H1 (cell line): ENCODE data around the gene LRPAP1. TPM values are rescaled to one million over a fixed set of nuclear protein-coding genes. Genes with fewer than 3 reads are reported as not detected.

Experiments used
- CTCF ChIA-PET: fragments of 300-600 bp; sonication (Branson Sonifier 250); formaldehyde crosslinking; loops from one replicate; lab custom pipeline; 2021; ENCODE audit not compliant: partially characterized antibody; lab: Charles Lee
- POLR2A ChIA-PET: fragments of 300-600 bp; sonication (Branson Sonifier 250); formaldehyde crosslinking; loops from one replicate; lab custom pipeline; 2021; ENCODE audit warnings: inconsistent platforms; ENCODE audit not compliant: partially characterized antibody; lab: Charles Lee
- DNase-seq, 2 experiments: peaks; one replicate each; pipeline versions ENCODE4 v3.0.0 to v3.0.0-alpha.2; 2010 to 2022; ENCODE audit warnings: low spot score in 2 of 2, low read depth in 1 of 2, mixed read lengths in 1 of 2
- FAIRE-seq: peaks from 2 replicates; lab custom pipeline; 2011; peaks lifted over from hg19 to GRCh38; lab: Jason Lieb, UNC
- H2AFZ ChIP-seq: 2 replicates; pipeline ENCODE4 v1.8.1; 2012; ENCODE audit warnings: low read length, inconsistent platforms
- H2AK5ac ChIP-seq: 2 replicates; pipeline ENCODE4 v1.6.1; 2013; ENCODE audit warnings: low read depth, low read length
- H2BK120ac ChIP-seq: replicated peaks from 2 replicates; pipeline ENCODE3; 2013; ENCODE audit warnings: low read depth, low read length, inconsistent platforms
- H2BK12ac ChIP-seq: 2 replicates; pipeline ENCODE4 v1.6.1; 2013; ENCODE audit warnings: low read depth, low read length
- H2BK15ac ChIP-seq: 2 replicates; pipeline ENCODE4 v1.6.1; 2013; ENCODE audit warnings: low read length
- H2BK20ac ChIP-seq: 2 replicates; pipeline ENCODE4 v1.6.1; 2013; ENCODE audit warnings: low read length
- H2BK5ac ChIP-seq: 2 replicates; pipeline ENCODE4 v1.6.1; 2013; ENCODE audit warnings: low read depth, low read length
- H3K14ac ChIP-seq: 2 replicates; pipeline ENCODE4 v1.6.1; 2013; ENCODE audit warnings: inconsistent platforms; ENCODE audit not compliant: insufficient read length
- H3K18ac ChIP-seq: 2 replicates; pipeline ENCODE4 v1.6.1; 2013; ENCODE audit warnings: low read length; ENCODE audit errors: extremely low read depth
- H3K23ac ChIP-seq: 2 replicates; pipeline ENCODE4 v1.6.1; 2013; ENCODE audit warnings: inconsistent platforms; ENCODE audit not compliant: insufficient read length
- H3K23me2 ChIP-seq: 2 replicates; pipeline ENCODE4 v1.6.1; 2013; ENCODE audit warnings: low read depth, low read length
- H3K27ac ChIP-seq: 2 replicates; pipeline ENCODE4 v1.6.1; 2011; ENCODE audit warnings: low read depth, low read length, inconsistent platforms
- H3K27me3 ChIP-seq, 4 experiments: replicated peaks in 1 of 4; 1 replicate in 1 of 4; 2 replicates in 3 of 4; pipeline versions ENCODE4 v1.6.1 to v1.8.1; 2011 to 2013; ENCODE audit warnings: low read length in 3 of 4, mild to moderate bottlenecking in 3 of 4, inconsistent platforms in 2 of 4, mixed read lengths in 2 of 4, moderate library complexity in 1 of 4; ENCODE audit not compliant: control insufficient read depth in 3 of 4, insufficient read depth in 3 of 4; ENCODE audit errors: extremely low read depth in 1 of 4
- H3K36me3 ChIP-seq, 4 experiments: 2 replicates each; pipeline versions ENCODE4 v1.6.1 to v1.8.1; 2011 to 2013; ENCODE audit warnings: mild to moderate bottlenecking in 4 of 4, low read length in 3 of 4, moderate library complexity in 2 of 4, control low read depth in 1 of 4, inconsistent platforms in 1 of 4; ENCODE audit not compliant: insufficient read depth in 4 of 4, control insufficient read depth in 2 of 4
- H3K4ac ChIP-seq: replicated peaks from 2 replicates; pipeline ENCODE3; 2013; ENCODE audit warnings: low read length, low read depth, mixed read lengths, inconsistent platforms; ENCODE audit not compliant: insufficient read length
- H3K4me1 ChIP-seq, 4 experiments: replicated peaks in 1 of 4; 1 replicate in 1 of 4; 2 replicates in 3 of 4; pipeline versions ENCODE4 v1.6.1 to v1.8.1; 2011 to 2013; ENCODE audit warnings: low read length in 3 of 4, inconsistent platforms in 2 of 4, mixed read lengths in 1 of 4; ENCODE audit not compliant: insufficient read depth in 4 of 4, control insufficient read depth in 3 of 4
- H3K4me2 ChIP-seq, 2 experiments: 2 replicates each; pipeline versions ENCODE4 v1.6.1 to v1.8.1; 2011 to 2013; ENCODE audit warnings: low read depth in 2 of 2, low read length in 2 of 2, control low read depth in 1 of 2, inconsistent platforms in 1 of 2, mild to moderate bottlenecking in 1 of 2; ENCODE audit not compliant: insufficient read depth in 1 of 2
- H3K4me3 ChIP-seq, 4 experiments: fragments of 200-600, 300-600 bp in 1 of 4; sonication (generic), shearing (Covaris generic), sonication (Bioruptor Twin) in 1 of 4; 2 replicates each; pipeline versions ENCODE4 v1.5.1 to v1.8.1; 2011 to 2016; ENCODE audit warnings: low read length in 4 of 4, low read depth in 3 of 4, control low read depth in 2 of 4, inconsistent platforms in 2 of 4, mild to moderate bottlenecking in 2 of 4, mixed read lengths in 1 of 4, moderate library complexity in 1 of 4; ENCODE audit not compliant: insufficient read depth in 2 of 4; ENCODE audit errors: extremely low read depth in 1 of 4
- H3K56ac ChIP-seq: replicated peaks from 2 replicates; pipeline ENCODE3; 2013; ENCODE audit warnings: low read depth, mild to moderate bottlenecking, mixed read lengths, low read length, inconsistent platforms; ENCODE audit not compliant: insufficient read length
- H3K79me1 ChIP-seq: 2 replicates; pipeline ENCODE4 v1.6.1; 2013; ENCODE audit warnings: low read depth, low read length, control low read depth
- H3K79me2 ChIP-seq, 2 experiments: 2 replicates each; pipeline versions ENCODE4 v1.6.1 to v1.8.1; 2012 to 2013; ENCODE audit warnings: low read length in 2 of 2, mild to moderate bottlenecking in 2 of 2, inconsistent platforms in 1 of 2; ENCODE audit not compliant: insufficient read depth in 2 of 2, control insufficient read depth in 1 of 2
- H3K9ac ChIP-seq, 4 experiments: replicated peaks in 1 of 4; 1 replicate in 1 of 4; 2 replicates in 3 of 4; pipeline versions ENCODE4 v1.6.1 to v1.8.1; 2011 to 2013; ENCODE audit warnings: low read depth in 3 of 4, low read length in 3 of 4, control low read depth in 2 of 4, mild to moderate bottlenecking in 2 of 4, moderate library complexity in 2 of 4, inconsistent platforms in 1 of 4; ENCODE audit errors: extremely low read depth in 1 of 4
- H3K9me3 ChIP-seq, 2 experiments: 2 replicates each; pipeline versions ENCODE4 v1.6.1 to v1.8.1; 2012 to 2013; ENCODE audit warnings: mild to moderate bottlenecking in 2 of 2, moderate library complexity in 2 of 2, control low read depth in 1 of 2, inconsistent platforms in 1 of 2, low read depth in 1 of 2, low read length in 1 of 2, mixed read lengths in 1 of 2; ENCODE audit not compliant: insufficient read depth in 2 of 2
- H4K20me1 ChIP-seq, 2 experiments: replicated peaks in 1 of 2; 2 replicates each; pipeline versions ENCODE3 to v1.8.1; 2011 to 2013; ENCODE audit warnings: inconsistent platforms in 2 of 2, low read length in 2 of 2, mild to moderate bottlenecking in 1 of 2; ENCODE audit not compliant: insufficient read depth in 2 of 2, control insufficient read depth in 1 of 2
- H4K5ac ChIP-seq: 2 replicates; pipeline ENCODE4 v1.6.1; 2013; ENCODE audit warnings: low read length, low read depth, mixed read lengths, inconsistent platforms; ENCODE audit not compliant: insufficient read length
- H4K8ac ChIP-seq: 2 replicates; pipeline ENCODE4 v1.8.0; 2013; ENCODE audit warnings: mild to moderate bottlenecking, moderate library complexity, low read length, inconsistent platforms; ENCODE audit not compliant: insufficient read depth; ENCODE audit errors: extremely low read depth
- H4K91ac ChIP-seq: replicated peaks from 2 replicates; pipeline ENCODE3; 2013; ENCODE audit warnings: low read length, mixed read lengths, inconsistent platforms; ENCODE audit not compliant: insufficient read length
- RNF2 ChIP-seq: fragments of 200-900, 300-1000 bp; sonication (generic); IDR thresholded peaks from 2 replicates; pipeline ENCODE4 v1.7.1; 2016; ENCODE audit warnings: borderline replicate concordance, low read depth, mild to moderate bottlenecking, antibody characterized with exemption, low read length; ENCODE audit not compliant: poor library complexity, severe bottlenecking; ENCODE audit errors: missing control alignments
- WGBS, 2 experiments: shearing (Covaris generic) in 1 of 2; methylation state at CpG; one replicate each; pipeline versions ENCODE4 v1.1.6 to v1.1.7; 2013 to 2015; ENCODE audit warnings: low lambda C conversion rate in 2 of 2, mixed read lengths in 2 of 2, inconsistent platforms in 1 of 2, low coverage in 1 of 2, missing lambda C conversion rate in 1 of 2; ENCODE audit not compliant: insufficient replicate concordance in 2 of 2, insufficient coverage in 1 of 2, insufficient read length in 1 of 2; ENCODE audit errors: extremely low coverage in 1 of 2, missing lambda C conversion rate in 1 of 2; 5-methylcytosine and 5-hydroxymethylcytosine counted together
- polyA plus RNA-seq, 7 experiments: library from polyadenylated mRNA; depleted of rRNA in 3 of 7; stranded (reverse) in 5 of 7; unstranded in 2 of 7; fragments of >200 nt in 5 of 7; fragments of 200-250 nt in 2 of 7; gene quantifications; 1 replicate in 5 of 7; 2 replicates in 1 of 7; 4 replicates in 1 of 7; pipeline versions ENCODE4 v1.2.1 to v1.2.3, GENCODE V29; 2011 to 2013; ENCODE audit warnings: missing spikeins in 2 of 7, mixed read lengths in 2 of 7
- total RNA-seq: library from RNA; stranded (reverse); fragmentation: NEBNext Ultra II Directional; extraction: Animal tissue kit (Norgen Biotek cat#: 25700); gene quantifications from 2 replicates; pipeline ENCODE4 v1.2.1, GENCODE V29; 2021

LRPAP1 gene
- total and polyA plus RNA-seq, 2 of the 8 experiments (the other 6 are each of a cell fraction or from before 2014, with no cell fraction given): 31.1 to 101 TPM

GRCh38 chr4:3466691-3467600 lies 65.3 kb downstream of the LRPAP1 start:
- H4K91ac ChIP-seq: no peak overlapping the region
- no peak overlapping the region; the same call in 1 of the 2 replicates for H3K18ac ChIP-seq
- H2AK5ac ChIP-seq: 0 out of 2 replicates have a peak overlapping the region, but pooled peaks have one; percentile 53
- no peak overlapping the region for H4K5ac ChIP-seq
- no peak overlapping the region for H3K14ac ChIP-seq
- no peak overlapping the region for H3K56ac ChIP-seq
- H3K4me1 ChIP-seq: peaks cover 0 to 6% (median 0%) of the 10 kb centered on the region in 4 experiments; a peak in 1 of 7 replicates
- no peak for DNase-seq
- ChIA-PET CTCF (interaction anchor here (1.0 to 3.6 kb wide), 10 partner anchors 10 to 227 kb away, joined by 3 to 48 read pairs (median 3); no protein-coding TSS in a partner anchor), POLR2A (interaction anchor here (1.2 kb wide), 1 partner anchor 27 kb away, joined by 4 read pairs; no protein-coding TSS in a partner anchor)
- peaks cover 0 to 6% of the 10 kb centered on the region in 2 experiments; a peak in 2 of 4 replicates for H3K9me3 ChIP-seq
- WGBS, 2 experiments: 89% methylated on average over 21 of the region's 40 CpGs; no CpG with 5 or more reads in 1 of the 2 experiments
- no peaks in the 10 kb centered on the region for H3K36me3 ChIP-seq
- no peak overlapping the region; the same call in 1 of the 2 replicates for H2BK5ac ChIP-seq
- H2BK120ac ChIP-seq: no peak overlapping the region
- no peak overlapping the region for H3K9ac ChIP-seq
- H3K27ac ChIP-seq: no peak overlapping the region
- no peak overlapping the region for H2AFZ ChIP-seq
- H2BK12ac ChIP-seq: peak overlapping the region; percentile 55; the same call in 1 of the 2 replicates
- peaks cover 6% of the 10 kb centered on the region; the same call in 1 of the 2 replicates for H3K79me1 ChIP-seq
- peaks cover 5% of the 10 kb centered on the region for H3K23me2 ChIP-seq
- no peaks in the 10 kb centered on the region for H3K79me2 ChIP-seq
- H4K20me1 ChIP-seq: peaks cover 0 to 17% of the 10 kb centered on the region in 2 experiments
- TF ChIP-seq RNF2: no peak
- H3K27me3 ChIP-seq: peaks cover 5 to 60% (median 42%) of the 10 kb centered on the region in 4 experiments
- no peak overlapping the region for H3K23ac ChIP-seq
- no peak overlapping the region for H3K4me2 ChIP-seq
- no peak for FAIRE-seq
- H2BK15ac ChIP-seq: peak overlapping the region; percentile 98; the same call in 1 of the 2 replicates
- H3K4ac ChIP-seq: no peak overlapping the region
- H3K4me3 ChIP-seq: no peak overlapping the region
- H4K8ac ChIP-seq: peak overlapping the region; percentile 57; the same call in 1 of the 2 replicates
- H2BK20ac ChIP-seq: no peak overlapping the region
